OCI-LY7 (cell line): Measurements from ENCODE around the gene CARD14. TPM values are rescaled to one million over a fixed set of nuclear protein-coding genes. Genes with fewer than 3 reads are reported as not detected.

Source experiments
- BruUV-seq: library from RNA; stranded (reverse); fragments of 400-500 nt; replicated peaks from 2 replicates; lab custom pipeline; 2021; lab: Mats Ljungman, UMichigan
- CTCF ChIA-PET: fragments of 300-600 bp; sonication (Branson Sonifier 250); formaldehyde crosslinking; loops from one replicate; lab custom pipeline; 2022; ENCODE audit warnings: antibody characterized with exemption; ENCODE audit not compliant: unreplicated experiment; lab: Charles Lee
- POLR2A ChIA-PET: fragments of 300-600 bp; sonication (Branson Sonifier 250); formaldehyde crosslinking; loops from one replicate; lab custom pipeline; 2022; ENCODE audit warnings: antibody characterized with exemption; lab: Charles Lee
- DNase-seq: peaks from one replicate; pipeline ENCODE4 v3.0.0-alpha.2; 2015; ENCODE audit warnings: low spot score
- H2AFZ ChIP-seq: fragments of 200-600 bp; sonication (generic), shearing (Covaris generic); 2 replicates; pipeline ENCODE4 v1.6.1; 2014; ENCODE audit warnings: mild to moderate bottlenecking, antibody characterized with exemption, low read length, moderate library complexity
- H3K27ac ChIP-seq: fragments of 200-600 bp; sonication (generic); 2 replicates; pipeline ENCODE4 v1.5.1; 2014; ENCODE audit warnings: mixed run types, low read depth, mild to moderate bottlenecking, moderate library complexity, low read length, inconsistent platforms; ENCODE audit not compliant: poor library complexity, severe bottlenecking
- H3K36me3 ChIP-seq: fragments of 200-600 bp; sonication (generic); 2 replicates; pipeline ENCODE4 v1.6.1; 2014; ENCODE audit warnings: mild to moderate bottlenecking, antibody characterized with exemption, low read length, moderate library complexity, mixed read lengths; ENCODE audit not compliant: insufficient read depth
- H3K4me1 ChIP-seq: fragments of 200-600 bp; sonication (generic); 2 replicates; pipeline ENCODE4 v1.5.1; 2014; ENCODE audit warnings: mild to moderate bottlenecking, low read length; ENCODE audit not compliant: insufficient read depth, poor library complexity, severe bottlenecking
- H3K4me2 ChIP-seq: fragments of 200-600 bp; sonication (generic); 2 replicates; pipeline ENCODE4 v1.6.1; 2014; ENCODE audit warnings: mild to moderate bottlenecking, low read length
- H3K4me3 ChIP-seq: fragments of 200-600 bp; sonication (generic); 2 replicates; pipeline ENCODE4 v1.5.1; 2014; ENCODE audit warnings: mild to moderate bottlenecking, low read depth, low read length; ENCODE audit not compliant: poor library complexity, severe bottlenecking
- H3K79me2 ChIP-seq: fragments of 200-600 bp; sonication (generic); 2 replicates; pipeline ENCODE4 v1.6.1; 2016; ENCODE audit warnings: low read depth, mild to moderate bottlenecking, low read length, moderate library complexity, mixed read lengths; ENCODE audit not compliant: insufficient read depth
- H3K9me2 ChIP-seq: fragments of 200-600 bp; sonication (generic); 2 replicates; pipeline ENCODE4 v1.6.1; 2016; ENCODE audit warnings: mild to moderate bottlenecking, low read length, mixed read lengths; ENCODE audit not compliant: insufficient read depth
- H3K9me3 ChIP-seq: fragments of 200-600 bp; sonication (generic); 2 replicates; pipeline ENCODE4 v1.6.1; 2014; ENCODE audit warnings: mild to moderate bottlenecking, mixed run types, low read length, mixed read lengths
- H4K20me1 ChIP-seq: fragments of 200-600 bp; sonication (generic); 2 replicates; pipeline ENCODE4 v1.6.1; 2014; ENCODE audit warnings: mild to moderate bottlenecking, antibody characterized with exemption, low read length, moderate library complexity, mixed read lengths; ENCODE audit not compliant: insufficient read depth
- EZH2phosphoT487 ChIP-seq: fragments of 200-600 bp; sonication (generic); IDR thresholded peaks from 2 replicates; pipeline ENCODE4 v1.6.1; 2018; ENCODE audit warnings: low read depth, borderline replicate concordance, mild to moderate bottlenecking, mixed run types, antibody characterized with exemption, low read length, moderate library complexity, mixed read lengths
- intact Hi-C: fragments of 100-400 bp; cut with micrococcal nuclease; formaldehyde crosslinking; loops from one replicate; pipeline ENCODE4 v1.10.0; 2022; ENCODE audit not compliant: unreplicated experiment
- total RNA-seq, 2 experiments: library from RNA; depleted of rRNA in 1 of 2; stranded (reverse); fragments of >200 nt in 1 of 2; shearing (Covaris generic) in 1 of 2; gene quantifications; 2 replicates each; pipeline ENCODE4 v1.2.3, GENCODE V29; 2014 to 2022
- TF ChIP-seq, protein P1 (sequence below): fragments of 200-600 bp; sonication (generic); conservative IDR thresholded peaks from 2 replicates; pipeline ENCODE4 v1.5.1; 2014; ENCODE audit warnings: mild to moderate bottlenecking, antibody characterized with exemption, low read length, moderate library complexity, mixed read lengths

The CARD14 gene
- total RNA-seq, 2 experiments from 2014 or later, result not detected

- POLR2A ChIA-PET, result interaction anchor here (0.6 to 1.0 kb wide), 2 partner anchors 37 to 167 kb away, joined by 3 read pairs; no protein-coding TSS in a partner anchor
- DNase-seq, result no peak
- H3K79me2 ChIP-seq, result no peaks in the 10 kb centered on the region
- H3K27ac ChIP-seq, result no peak overlapping the region
- TF ChIP-seq, protein P1, sequence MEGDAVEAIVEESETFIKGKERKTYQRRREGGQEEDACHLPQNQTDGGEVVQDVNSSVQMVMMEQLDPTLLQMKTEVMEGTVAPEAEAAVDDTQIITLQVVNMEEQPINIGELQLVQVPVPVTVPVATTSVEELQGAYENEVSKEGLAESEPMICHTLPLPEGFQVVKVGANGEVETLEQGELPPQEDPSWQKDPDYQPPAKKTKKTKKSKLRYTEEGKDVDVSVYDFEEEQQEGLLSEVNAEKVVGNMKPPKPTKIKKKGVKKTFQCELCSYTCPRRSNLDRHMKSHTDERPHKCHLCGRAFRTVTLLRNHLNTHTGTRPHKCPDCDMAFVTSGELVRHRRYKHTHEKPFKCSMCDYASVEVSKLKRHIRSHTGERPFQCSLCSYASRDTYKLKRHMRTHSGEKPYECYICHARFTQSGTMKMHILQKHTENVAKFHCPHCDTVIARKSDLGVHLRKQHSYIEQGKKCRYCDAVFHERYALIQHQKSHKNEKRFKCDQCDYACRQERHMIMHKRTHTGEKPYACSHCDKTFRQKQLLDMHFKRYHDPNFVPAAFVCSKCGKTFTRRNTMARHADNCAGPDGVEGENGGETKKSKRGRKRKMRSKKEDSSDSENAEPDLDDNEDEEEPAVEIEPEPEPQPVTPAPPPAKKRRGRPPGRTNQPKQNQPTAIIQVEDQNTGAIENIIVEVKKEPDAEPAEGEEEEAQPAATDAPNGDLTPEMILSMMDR, result no peak
- TF ChIP-seq EZH2phosphoT487, result no peak
- no peaks in the 10 kb centered on the region for H4K20me1 ChIP-seq
- intact Hi-C loops, result no loop called here
- H3K9me2 ChIP-seq, result no peaks in the 10 kb centered on the region
- peaks cover 17% of the 10 kb centered on the region; the same call in 1 of the 2 replicates for H3K9me3 ChIP-seq
- H3K36me3 ChIP-seq, result no peaks in the 10 kb centered on the region
- H2AFZ ChIP-seq, result no peak overlapping the region
- no peak overlapping the region for H3K4me2 ChIP-seq
- H3K4me3 ChIP-seq, result no peak overlapping the region
- BruUV-seq, result no TSS peak
- no peaks in the 10 kb centered on the region for H3K4me1 ChIP-seq
- CTCF ChIA-PET, result no interaction called here
Measured at GRCh38 chr17:80229011-80229410, 59.2 kb downstream of the CARD14 start.

- H3K4me1 ChIP-seq, result no peaks in the 10 kb centered on the region
- CTCF ChIA-PET, result no interaction called here
- H3K9me2 ChIP-seq, result no peaks in the 10 kb centered on the region
- POLR2A ChIA-PET, result interaction anchor here (0.5 to 1.4 kb wide), 3 partner anchors 92 to 1749 kb away, joined by 3 to 4 read pairs (median 4); no protein-coding TSS in a partner anchor
- H3K4me3 ChIP-seq, result no peak overlapping the region
- no peaks in the 10 kb centered on the region for H4K20me1 ChIP-seq
- no peak overlapping the region for H2AFZ ChIP-seq
- no TSS peak for BruUV-seq
- H3K36me3 ChIP-seq, result no peaks in the 10 kb centered on the region
- H3K9me3 ChIP-seq, result peaks cover 24% of the 10 kb centered on the region
- no peak overlapping the region for H3K27ac ChIP-seq
- no peak overlapping the region for H3K4me2 ChIP-seq
- no peaks in the 10 kb centered on the region for H3K79me2 ChIP-seq
- DNase-seq, result no peak
- intact Hi-C loops, result no loop called here
- TF ChIP-seq, protein P1, result no peak
- no peak for TF ChIP-seq EZH2phosphoT487
Measured at GRCh38 chr17:80232438-80232837, 62.6 kb downstream of the CARD14 start.

GRCh38 chr17:80233202-80233601, 63.4 kb downstream of the CARD14 start:
- ChIA-PET CTCF (no interaction called here), POLR2A (interaction anchor here (0.7 kb wide), 1 partner anchor 1247 kb away, joined by 4 read pairs; no protein-coding TSS in a partner anchor)

More at GRCh38 chr17:80233202-80233601, 63.4 kb downstream of the CARD14 start:
- TF ChIP-seq EZH2phosphoT487, result no peak
- H3K79me2 ChIP-seq, result no peaks in the 10 kb centered on the region
- no peak overlapping the region for H3K4me2 ChIP-seq
- no peaks in the 10 kb centered on the region for H3K9me2 ChIP-seq
- H3K9me3 ChIP-seq, result peaks cover 24% of the 10 kb centered on the region
- no TSS peak for BruUV-seq
- no peak overlapping the region for H3K4me3 ChIP-seq
- no peaks in the 10 kb centered on the region for H3K36me3 ChIP-seq
- no peaks in the 10 kb centered on the region for H3K4me1 ChIP-seq
- H3K27ac ChIP-seq, result no peak overlapping the region
- no peak overlapping the region for H2AFZ ChIP-seq
- no peak for DNase-seq
- no peaks in the 10 kb centered on the region for H4K20me1 ChIP-seq
- intact Hi-C loops, result no loop called here
